K562 (cell line): Measurements from ENCODE around the gene CHST15. TPM values are rescaled to one million over a fixed set of nuclear protein-coding genes. Genes with fewer than 3 reads are reported as not detected.

ENCODE experiments used
- NONO ChIP-seq, 2 experiments: fragments of 200-400 bp in 1 of 2; fragments of 450-650 bp in 1 of 2; formaldehyde crosslinking in 1 of 2; IDR thresholded peaks; 2 replicates each; pipeline ENCODE4 v1.6.1; 2017; ENCODE audit warnings: low read depth in 2 of 2, mild to moderate bottlenecking in 2 of 2, moderate library complexity in 2 of 2, low read length in 1 of 2
- RCOR1 ChIP-seq, 2 experiments: IDR thresholded peaks; 2 replicates each; pipeline ENCODE4 v1.6.1; 2012; ENCODE audit warnings: low read depth in 2 of 2, low read length in 2 of 2, borderline replicate concordance in 1 of 2, improper control_type of control experiment in 1 of 2
- ZNF696 ChIP-seq: fragments of 250-450 bp; sonication (Bioruptor Pico); conservative IDR thresholded peaks from 2 replicates; pipeline ENCODE4 v1.4.0; 2020; ENCODE audit warnings: mild to moderate bottlenecking, moderate library complexity
- polyA plus RNA-seq, 8 experiments: library from polyadenylated mRNA; depleted of rRNA in 4 of 8; stranded (reverse) in 5 of 8; unstranded in 3 of 8; fragments of >200 nt; fragmentation: Nextera tagmentation in 2 of 8; fragmentation: Illumina TruSeq in 1 of 8; extraction: Ambion mirVana in 2 of 8; extraction: Trizol in 1 of 8; gene quantifications; 2 replicates each; pipeline versions ENCODE4 v1.2.1 to v1.2.3, GENCODE V29; 2011 to 2014; ENCODE audit warnings: inconsistent platforms in 1 of 8, missing spikeins in 1 of 8
- total RNA-seq, 7 experiments: library from RNA; depleted of rRNA in 6 of 7; stranded (reverse); fragments of >200 nt in 6 of 7; fragmentation: Illumina TruSeq in 2 of 7; extraction: Trizol in 2 of 7; gene quantifications; 2 replicates each; pipeline versions ENCODE4 v1.2.1 to v1.2.3, GENCODE V29; 2011 to 2021; ENCODE audit warnings: low replicate concordance in 1 of 7
- TF ChIP-seq, protein P1 (sequence below): fragments of 450-650 bp; formaldehyde crosslinking; IDR thresholded peaks from 2 replicates; pipeline ENCODE4 v1.4.0; 2020; ENCODE audit warnings: mild to moderate bottlenecking, moderate library complexity
- TF ChIP-seq, protein P2 (sequence below): sonication (generic); formaldehyde crosslinking; IDR thresholded peaks from 2 replicates; pipeline ENCODE4 v1.4.0; 2020; ENCODE audit warnings: mild to moderate bottlenecking, missing genetic modification reagents
- TF ChIP-seq, protein P3 (sequence below): fragments of 250-450 bp; sonication (Bioruptor Pico); IDR thresholded peaks from 2 replicates; pipeline ENCODE4 v1.8.0; 2022; ENCODE audit warnings: inconsistent platforms, mild to moderate bottlenecking, moderate library complexity, borderline replicate concordance
- TF ChIP-seq, protein P4 (sequence below): IDR thresholded peaks from 2 replicates; pipeline ENCODE4 v1.6.1; 2012; ENCODE audit warnings: low read depth, low read length, improper control_type of control experiment, borderline replicate concordance
- TF ChIP-seq, protein P5 (sequence below): fragments of 250-450 bp; sonication (Bioruptor Pico); IDR thresholded peaks from 2 replicates; pipeline ENCODE4 v1.8.0; 2022; ENCODE audit warnings: moderate library complexity, mild to moderate bottlenecking, inconsistent platforms
- TF ChIP-seq, protein P6 (sequence below): fragments of 250-450 bp; sonication (Bioruptor Pico); IDR thresholded peaks from 2 replicates; pipeline ENCODE4 v1.5.0; 2020; ENCODE audit warnings: mild to moderate bottlenecking, borderline replicate concordance
- TF ChIP-seq, protein P7 (sequence below): fragments of 450-650 bp; IDR thresholded peaks from 2 replicates; pipeline ENCODE4 v1.6.1; 2018; ENCODE audit warnings: mild to moderate bottlenecking, low read depth; ENCODE audit not compliant: partially characterized antibody

Gene CHST15
- total and polyA plus RNA-seq, 9 of the 15 experiments (the other 6 are each of a cell fraction or from before 2014, with no cell fraction given), result 0.04 to 0.16 (median 0.08) TPM

DNA sequence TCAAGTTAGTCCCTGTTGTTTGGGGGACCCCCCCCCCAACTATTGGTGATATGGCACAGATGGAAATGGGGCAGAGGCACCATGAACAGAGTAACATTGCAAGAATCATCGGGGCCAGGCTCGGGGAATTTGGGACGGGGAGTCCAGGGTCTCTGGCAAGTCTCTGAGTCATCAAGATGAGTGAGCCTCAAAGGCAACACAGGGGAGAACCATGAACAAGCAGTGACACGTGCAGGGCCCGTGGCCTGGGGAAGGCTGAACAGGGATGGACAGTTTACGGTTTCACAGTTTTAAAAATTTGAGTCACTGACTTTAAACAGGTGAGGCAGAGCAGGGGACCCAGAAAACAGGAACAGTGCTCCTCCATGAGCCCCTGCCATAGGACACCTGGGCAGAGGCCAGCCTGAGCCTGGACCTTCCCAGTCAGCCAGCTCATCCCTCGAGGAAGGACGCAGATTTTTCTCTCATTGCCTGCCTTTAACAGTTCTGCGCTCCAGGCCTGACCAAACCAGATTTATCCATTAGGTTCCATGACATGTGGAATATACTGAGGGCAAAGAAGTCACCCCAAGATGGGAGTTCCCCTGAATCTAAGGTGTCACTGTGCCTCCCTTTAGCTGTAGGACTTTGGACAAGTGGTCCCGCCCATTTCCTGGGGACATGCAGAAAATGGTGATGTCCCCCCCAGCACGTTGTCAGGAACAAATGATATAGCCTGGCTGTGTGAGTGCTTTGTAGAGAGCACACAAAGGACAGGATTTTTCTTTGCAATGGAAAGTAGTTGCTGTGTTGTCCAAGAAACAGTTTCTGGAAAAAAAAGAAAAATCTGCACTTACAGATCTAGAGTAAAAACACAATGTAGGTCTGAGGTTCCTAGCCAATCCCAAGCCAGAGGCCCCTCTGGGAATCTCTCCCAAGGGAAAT lies 23.8 kb downstream of the CHST15 start (continued):
- TF ChIP-seq, protein P1, sequence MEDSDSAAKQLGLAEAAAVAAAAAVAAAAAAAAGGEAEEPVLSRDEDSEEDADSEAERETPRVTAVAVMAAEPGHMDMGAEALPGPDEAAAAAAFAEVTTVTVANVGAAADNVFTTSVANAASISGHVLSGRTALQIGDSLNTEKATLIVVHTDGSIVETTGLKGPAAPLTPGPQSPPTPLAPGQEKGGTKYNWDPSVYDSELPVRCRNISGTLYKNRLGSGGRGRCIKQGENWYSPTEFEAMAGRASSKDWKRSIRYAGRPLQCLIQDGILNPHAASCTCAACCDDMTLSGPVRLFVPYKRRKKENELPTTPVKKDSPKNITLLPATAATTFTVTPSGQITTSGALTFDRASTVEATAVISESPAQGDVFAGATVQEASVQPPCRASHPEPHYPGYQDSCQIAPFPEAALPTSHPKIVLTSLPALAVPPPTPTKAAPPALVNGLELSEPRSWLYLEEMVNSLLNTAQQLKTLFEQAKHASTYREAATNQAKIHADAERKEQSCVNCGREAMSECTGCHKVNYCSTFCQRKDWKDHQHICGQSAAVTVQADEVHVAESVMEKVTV (CRISPR knock-in tag), result no peak
- TF ChIP-seq RCOR1 (IDR thresholded peaks at IDR 0.05; ENCODE audit: borderline replicate concordance in 1 of 2, low read depth in 2 of 2, low read length in 2 of 2), result no peak
- TF ChIP-seq, protein P2, sequence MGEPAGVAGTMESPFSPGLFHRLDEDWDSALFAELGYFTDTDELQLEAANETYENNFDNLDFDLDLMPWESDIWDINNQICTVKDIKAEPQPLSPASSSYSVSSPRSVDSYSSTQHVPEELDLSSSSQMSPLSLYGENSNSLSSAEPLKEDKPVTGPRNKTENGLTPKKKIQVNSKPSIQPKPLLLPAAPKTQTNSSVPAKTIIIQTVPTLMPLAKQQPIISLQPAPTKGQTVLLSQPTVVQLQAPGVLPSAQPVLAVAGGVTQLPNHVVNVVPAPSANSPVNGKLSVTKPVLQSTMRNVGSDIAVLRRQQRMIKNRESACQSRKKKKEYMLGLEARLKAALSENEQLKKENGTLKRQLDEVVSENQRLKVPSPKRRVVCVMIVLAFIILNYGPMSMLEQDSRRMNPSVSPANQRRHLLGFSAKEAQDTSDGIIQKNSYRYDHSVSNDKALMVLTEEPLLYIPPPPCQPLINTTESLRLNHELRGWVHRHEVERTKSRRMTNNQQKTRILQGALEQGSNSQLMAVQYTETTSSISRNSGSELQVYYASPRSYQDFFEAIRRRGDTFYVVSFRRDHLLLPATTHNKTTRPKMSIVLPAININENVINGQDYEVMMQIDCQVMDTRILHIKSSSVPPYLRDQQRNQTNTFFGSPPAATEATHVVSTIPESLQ, result no peak
- TF ChIP-seq, protein P3, sequence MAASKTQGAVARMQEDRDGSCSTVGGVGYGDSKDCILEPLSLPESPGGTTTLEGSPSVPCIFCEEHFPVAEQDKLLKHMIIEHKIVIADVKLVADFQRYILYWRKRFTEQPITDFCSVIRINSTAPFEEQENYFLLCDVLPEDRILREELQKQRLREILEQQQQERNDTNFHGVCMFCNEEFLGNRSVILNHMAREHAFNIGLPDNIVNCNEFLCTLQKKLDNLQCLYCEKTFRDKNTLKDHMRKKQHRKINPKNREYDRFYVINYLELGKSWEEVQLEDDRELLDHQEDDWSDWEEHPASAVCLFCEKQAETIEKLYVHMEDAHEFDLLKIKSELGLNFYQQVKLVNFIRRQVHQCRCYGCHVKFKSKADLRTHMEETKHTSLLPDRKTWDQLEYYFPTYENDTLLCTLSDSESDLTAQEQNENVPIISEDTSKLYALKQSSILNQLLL (CRISPR knock-in tag), result no peak
- TF ChIP-seq NONO (IDR thresholded peaks at IDR 0.05; ENCODE audit: low read depth in 2 of 2, low read length in 1 of 2), result no peak
- TF ChIP-seq, protein P4, sequence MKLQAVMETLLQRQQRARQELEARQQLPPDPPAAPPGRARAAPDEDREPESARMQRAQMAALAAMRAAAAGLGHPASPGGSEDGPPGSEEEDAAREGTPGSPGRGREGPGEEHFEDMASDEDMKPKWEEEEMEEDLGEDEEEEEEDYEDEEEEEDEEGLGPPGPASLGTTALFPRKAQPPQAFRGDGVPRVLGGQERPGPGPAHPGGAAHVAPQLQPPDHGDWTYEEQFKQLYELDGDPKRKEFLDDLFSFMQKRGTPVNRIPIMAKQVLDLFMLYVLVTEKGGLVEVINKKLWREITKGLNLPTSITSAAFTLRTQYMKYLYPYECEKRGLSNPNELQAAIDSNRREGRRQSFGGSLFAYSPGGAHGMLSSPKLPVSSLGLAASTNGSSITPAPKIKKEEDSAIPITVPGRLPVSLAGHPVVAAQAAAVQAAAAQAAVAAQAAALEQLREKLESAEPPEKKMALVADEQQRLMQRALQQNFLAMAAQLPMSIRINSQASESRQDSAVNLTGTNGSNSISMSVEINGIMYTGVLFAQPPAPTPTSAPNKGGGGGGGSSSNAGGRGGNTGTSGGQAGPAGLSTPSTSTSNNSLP, result no peak
- TF ChIP-seq, protein P5, sequence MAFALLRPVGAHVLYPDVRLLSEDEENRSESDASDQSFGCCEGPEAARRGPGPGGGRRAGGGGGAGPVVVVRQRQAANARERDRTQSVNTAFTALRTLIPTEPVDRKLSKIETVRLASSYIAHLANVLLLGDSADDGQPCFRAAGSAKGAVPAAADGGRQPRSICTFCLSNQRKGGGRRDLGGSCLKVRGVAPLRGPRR (CRISPR knock-in tag), result no peak
- TF ChIP-seq ZNF696, result no peak
- TF ChIP-seq, protein P6, sequence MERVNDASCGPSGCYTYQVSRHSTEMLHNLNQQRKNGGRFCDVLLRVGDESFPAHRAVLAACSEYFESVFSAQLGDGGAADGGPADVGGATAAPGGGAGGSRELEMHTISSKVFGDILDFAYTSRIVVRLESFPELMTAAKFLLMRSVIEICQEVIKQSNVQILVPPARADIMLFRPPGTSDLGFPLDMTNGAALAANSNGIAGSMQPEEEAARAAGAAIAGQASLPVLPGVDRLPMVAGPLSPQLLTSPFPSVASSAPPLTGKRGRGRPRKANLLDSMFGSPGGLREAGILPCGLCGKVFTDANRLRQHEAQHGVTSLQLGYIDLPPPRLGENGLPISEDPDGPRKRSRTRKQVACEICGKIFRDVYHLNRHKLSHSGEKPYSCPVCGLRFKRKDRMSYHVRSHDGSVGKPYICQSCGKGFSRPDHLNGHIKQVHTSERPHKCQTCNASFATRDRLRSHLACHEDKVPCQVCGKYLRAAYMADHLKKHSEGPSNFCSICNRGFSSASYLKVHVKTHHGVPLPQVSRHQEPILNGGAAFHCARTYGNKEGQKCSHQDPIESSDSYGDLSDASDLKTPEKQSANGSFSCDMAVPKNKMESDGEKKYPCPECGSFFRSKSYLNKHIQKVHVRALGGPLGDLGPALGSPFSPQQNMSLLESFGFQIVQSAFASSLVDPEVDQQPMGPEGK, result no peak
- TF ChIP-seq, protein P7, sequence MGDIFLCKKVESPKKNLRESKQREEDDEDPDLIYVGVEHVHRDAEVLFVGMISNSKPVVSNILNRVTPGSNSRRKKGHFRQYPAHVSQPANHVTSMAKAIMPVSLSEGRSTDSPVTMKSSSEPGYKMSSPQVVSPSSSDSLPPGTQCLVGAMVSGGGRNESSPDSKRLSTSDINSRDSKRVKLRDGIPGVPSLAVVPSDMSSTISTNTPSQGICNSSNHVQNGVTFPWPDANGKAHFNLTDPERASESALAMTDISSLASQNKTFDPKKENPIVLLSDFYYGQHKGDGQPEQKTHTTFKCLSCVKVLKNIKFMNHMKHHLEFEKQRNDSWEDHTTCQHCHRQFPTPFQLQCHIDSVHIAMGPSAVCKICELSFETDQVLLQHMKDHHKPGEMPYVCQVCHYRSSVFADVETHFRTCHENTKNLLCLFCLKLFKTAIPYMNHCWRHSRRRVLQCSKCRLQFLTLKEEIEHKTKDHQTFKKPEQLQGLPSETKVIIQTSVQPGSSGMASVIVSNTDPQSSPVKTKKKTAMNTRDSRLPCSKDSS, result no peak
